NCI-H1694 (cell line): Measurements from ENCODE around the gene RAE1.

Source experiments
- DNase-seq: peaks from one replicate; lab custom pipeline; 2025; lab: John Stamatoyannopoulos, UW

Gene RAE1, protein sequence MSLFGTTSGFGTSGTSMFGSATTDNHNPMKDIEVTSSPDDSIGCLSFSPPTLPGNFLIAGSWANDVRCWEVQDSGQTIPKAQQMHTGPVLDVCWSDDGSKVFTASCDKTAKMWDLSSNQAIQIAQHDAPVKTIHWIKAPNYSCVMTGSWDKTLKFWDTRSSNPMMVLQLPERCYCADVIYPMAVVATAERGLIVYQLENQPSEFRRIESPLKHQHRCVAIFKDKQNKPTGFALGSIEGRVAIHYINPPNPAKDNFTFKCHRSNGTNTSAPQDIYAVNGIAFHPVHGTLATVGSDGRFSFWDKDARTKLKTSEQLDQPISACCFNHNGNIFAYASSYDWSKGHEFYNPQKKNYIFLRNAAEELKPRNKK

DNA sequence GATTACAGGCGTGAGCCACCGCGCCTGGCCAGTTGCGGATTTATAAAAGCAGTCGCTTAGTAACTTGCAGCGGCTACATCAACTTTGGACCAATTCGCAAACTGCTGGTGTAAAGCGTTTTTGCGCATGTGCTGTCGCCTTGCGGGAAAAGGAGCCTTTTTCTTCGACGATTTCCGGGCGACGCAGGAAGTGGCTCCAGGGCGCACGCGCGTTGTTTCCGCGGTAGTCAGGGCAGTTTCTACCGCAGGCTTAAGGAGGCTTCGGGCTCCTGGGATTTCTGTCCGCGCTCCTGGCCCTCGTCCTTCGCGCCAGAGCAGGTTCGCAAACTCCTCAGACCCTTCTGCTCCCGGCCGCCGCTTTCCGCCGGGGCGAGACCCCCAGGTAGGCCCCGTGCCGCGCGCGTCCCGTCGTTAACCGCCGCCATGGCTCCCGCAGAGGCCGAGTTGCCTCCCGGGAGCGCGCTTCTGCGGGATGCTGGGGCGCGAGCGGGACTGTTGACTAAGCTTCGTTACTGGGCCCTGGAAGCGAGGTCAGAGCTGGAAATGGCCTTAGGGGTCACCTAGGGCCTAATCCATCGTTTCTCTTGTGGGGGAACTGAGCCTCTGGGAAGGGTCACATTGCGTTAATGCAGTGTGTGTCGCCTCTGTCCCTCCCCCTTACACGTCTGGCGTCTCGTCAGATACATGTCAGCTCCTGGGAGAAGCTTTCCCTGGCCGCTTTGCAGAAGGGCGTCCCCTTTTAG lies at the start of gene RAE1:
Gene RAE1 (plus strand): TSS at position 214 of the 742 bp plus-strand sequence. CDS start 2,784 bp downstream, outside the sequence.
- DNase-seq = peak; percentile 61

DNA sequence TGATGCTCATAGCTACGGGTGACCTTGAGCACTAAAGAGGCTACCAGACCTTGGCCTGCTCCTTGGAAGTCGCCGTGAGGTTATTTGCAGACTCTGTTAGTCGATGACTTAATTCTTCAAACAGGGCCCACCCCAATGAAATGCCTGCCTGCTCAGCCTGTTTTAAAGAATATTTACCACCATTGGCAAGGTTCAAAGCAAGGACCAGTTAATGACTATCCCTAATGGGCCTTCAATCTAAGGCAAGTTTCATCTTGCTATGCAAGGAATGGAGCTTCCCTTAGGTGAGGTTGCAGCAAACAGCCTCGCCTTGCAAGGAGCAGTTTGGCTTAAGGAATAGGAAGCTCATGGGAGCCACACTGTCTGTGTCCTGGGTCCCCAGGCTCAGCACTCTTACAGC lies 44.3 kb upstream of the RAE1 start:
- no peak for DNase-seq

DNA sequence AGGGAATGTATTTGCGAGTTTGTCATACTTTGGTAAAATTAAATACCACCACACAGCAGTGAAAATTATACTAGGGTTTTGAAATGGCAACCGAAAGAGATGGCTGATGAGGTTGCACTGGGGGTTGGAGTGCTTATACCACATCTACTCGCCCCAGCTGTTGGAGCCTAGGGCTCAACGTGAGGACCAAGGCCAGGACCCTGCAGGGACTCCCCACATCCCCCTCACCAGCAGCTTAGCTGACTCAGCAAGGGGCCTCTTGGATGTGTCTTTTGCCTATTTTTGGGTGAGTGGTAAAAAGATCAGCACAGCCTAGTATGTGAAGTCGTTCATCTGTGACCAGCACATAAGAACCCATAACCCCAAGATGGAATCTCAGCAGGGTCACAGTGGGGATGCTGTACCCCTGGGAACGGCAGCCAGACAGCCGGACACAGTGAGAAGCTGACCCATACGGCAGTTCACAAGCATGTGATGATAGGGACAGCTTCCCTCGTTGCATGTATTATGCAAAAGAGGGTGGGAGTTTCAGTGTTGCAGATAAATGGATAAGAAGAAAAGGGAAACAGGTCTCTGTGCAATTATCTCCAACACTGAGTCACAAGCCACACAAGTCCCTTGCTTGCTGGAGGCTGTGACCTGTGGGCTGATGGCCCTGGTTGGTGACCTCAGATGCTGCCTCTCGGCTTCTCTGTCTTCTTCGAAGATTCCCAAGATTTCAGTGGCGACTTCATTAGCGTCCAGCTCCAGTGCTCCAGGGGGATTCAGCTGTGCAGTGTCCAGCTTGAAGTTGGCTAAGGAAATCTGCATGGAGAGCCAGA lies 42.4 kb upstream of the RAE1 start:
- DNase-seq = no peak

DNA sequence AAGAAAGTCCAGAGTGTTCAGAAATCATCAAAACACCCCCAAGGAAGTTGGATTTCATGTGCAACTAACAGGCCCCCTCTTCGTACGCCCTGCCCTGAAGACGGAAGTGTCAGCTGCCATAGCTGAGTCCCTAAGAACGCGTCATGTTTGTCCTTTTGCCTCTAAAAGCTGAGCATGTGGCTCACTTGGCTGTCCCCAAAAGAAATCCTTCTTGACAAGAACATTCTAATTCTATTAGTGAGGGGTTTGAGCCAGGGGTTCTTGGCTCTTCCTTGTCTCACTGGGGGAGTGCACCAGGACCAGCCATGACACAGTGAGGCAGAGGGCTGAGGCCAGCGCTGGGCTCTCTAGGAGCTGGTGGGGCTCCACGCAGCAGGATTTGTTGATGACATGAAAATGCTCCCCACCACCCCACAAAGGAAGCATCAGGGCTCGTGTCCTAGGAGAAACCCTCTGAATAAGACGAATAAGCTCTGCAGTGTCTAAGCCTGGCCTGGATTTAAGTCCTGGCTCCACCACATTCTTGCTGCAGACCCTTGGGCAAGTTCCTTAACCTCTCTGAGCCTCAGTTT lies 41.4 kb upstream of the RAE1 start:
- DNase-seq = no peak

DNA sequence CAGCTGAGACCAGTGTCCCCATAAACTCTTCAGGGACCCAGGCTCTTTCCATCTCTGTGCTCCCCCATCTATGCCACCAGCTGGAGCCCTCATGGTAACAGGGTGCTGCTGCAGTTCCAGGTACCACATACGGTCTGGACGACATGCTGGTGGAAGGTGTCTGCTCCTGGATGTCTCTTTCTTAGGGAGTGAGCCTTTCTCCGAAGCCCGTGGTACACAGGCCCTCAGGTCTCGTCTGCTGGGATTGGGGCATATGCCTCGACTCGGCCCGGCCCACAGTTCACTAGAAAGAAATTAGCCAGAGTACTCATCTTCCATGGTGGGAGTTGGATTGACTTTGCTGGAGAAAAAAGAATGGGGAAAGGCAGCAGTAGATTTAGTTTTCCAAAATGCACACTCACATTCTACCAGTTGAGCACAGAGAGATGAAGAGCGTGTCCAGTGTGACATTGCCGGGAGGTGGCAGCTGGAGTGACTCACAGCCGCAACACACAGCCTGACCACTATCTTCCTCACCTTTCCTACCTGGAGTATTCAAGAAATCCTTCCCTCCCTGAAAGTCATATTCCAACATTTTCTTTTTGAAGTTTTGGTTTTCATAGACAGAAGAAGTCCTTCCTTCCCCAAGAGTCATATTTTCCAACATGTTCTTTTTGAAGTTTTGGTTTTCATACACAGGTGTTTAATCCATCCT lies 40.1 kb upstream of the RAE1 start:
- no peak for DNase-seq

DNA sequence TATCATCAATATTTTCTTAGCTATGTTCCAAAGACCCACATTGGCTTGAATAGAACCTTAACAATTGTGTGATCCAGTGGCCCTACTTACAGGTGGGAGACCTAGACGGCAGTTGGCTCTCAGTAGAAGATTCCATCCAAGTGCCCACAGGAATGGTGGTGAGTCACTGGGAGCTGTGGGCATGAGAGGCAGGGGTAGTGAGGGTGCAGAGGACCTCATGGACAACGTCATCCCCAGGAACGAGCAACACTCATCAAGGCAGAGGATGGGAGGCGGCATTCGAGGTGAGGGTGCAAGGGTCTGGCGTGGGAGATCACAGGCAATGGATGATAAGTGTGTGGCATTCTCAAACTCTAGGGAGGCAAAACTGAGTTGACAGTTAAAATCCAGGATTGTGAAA lies 38.9 kb upstream of the RAE1 start:
- no peak for DNase-seq

DNA sequence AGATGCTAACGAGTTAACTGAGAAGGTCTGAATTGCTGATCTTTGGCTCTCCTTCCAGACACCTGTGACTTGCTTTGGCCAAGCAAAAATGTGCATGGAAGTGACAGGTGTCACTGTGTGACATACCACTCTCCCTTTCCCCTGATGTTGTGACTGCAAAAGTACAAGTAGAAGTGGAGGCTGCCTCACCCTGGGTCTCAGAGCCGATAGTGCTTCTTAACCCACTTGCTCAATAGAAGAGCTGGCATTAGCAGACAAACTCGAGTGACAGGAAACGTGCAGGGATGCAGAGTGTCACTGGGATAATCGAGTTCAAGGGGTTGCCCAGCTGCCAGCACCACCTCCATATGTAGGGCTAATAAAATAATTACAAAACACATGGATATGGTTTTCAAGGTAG lies 37.8 kb upstream of the RAE1 start:
- DNase-seq = no peak

DNA sequence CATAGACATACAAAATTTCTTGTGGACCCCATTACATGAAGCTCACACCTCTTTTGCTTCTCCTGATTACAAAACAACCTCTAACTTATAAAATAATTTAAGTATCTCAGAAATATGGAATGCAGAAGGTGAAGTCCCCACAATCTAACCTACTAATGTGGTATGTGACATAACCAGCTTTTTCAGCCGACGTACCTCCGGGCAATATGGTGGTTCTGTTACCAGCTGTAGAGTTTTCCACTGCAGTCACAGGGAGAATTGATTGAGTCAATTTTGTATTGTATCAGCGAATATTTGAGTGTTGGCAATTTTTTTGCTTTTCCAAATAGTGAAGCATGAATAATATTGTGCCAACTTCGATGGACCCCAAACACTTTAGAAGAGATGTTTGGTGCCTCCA lies 37.1 kb upstream of the RAE1 start:
- no peak for DNase-seq

DNA sequence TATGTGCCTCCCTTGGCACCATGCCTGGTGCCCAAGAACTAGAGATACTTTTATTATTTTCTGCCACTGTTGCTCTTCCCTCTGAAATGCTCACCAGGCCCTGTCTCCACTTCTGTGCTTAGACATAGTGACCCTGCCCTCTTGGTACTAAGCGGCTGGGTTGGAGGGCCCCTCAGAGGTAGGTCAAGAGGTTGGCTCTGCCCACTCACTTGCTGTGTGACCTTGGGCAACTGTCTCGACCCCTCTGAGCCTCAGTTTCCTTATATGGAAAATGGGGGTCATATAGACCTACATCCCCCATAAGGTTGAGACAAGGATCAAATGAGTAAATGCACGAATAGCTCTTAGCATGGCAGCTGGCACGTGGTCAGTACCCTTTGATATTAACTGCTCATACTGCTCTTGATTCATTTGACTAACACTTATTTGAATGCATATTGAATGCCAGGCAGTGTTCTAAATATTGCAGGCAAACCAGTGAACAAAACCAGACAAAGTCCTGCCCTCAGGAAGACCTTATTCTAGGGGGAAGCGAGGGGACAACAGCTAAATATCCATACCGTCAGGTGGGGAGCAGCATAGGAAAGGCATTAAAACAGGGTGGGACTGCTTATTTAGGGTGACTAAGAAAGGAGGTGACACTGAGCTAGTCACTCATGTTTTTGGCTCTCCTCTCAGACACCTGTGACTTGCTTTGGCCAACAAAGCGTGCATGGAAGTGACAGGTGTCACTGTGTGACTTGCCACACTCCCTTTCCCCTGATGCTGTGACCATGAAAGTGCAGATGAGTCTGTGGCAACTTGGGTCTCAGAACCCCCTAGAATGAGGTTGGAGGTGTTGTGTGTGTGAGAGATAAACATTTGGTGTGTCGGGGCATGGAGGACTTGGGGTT lies 35.7 kb upstream of the RAE1 start:
- no peak for DNase-seq

DNA sequence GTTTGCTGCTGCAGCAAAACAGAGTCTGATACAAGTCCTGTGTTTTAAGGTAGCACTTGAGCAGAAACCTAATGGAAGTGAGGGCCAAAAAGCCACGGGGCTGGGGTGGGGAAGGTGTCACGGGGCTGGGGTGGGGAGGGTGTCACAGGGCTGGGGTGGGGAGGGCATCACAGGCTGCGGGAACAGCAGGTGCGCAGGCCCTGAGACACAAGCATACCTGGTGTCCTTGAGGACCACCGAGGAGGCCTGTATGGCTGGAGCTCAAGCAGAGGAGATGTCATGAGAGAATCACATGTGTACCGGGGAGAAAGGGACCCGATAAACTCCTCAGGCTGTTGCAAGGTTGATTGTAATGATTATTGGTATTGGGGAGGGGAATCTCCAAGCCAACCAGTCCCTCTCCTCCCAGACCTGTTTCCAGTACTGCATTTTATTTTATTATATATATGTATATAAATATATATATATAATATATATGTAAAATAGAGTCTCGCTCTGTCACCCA lies 35.0 kb upstream of the RAE1 start:
- DNase-seq = no peak

DNA sequence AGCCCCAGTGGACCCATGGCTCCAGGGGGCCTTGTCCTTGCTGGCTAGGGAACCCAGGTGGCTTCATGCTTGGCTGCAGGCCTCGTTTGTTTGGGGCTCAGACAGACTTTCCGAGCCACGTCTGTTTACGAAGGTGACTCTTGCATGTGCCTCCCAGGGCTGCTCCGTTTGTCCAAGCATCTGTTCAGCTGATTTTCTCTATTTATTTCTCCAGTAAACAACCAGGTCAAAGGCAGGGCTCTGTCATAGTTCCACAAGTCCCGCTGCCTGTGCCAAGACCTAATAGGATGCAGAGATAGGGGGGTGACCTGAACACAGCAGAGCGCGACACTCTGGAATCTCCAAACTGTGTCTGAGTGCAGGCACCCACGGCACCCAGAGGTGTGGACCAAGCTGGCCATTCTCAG lies 34.3 kb upstream of the RAE1 start:
- DNase-seq = no peak

DNA sequence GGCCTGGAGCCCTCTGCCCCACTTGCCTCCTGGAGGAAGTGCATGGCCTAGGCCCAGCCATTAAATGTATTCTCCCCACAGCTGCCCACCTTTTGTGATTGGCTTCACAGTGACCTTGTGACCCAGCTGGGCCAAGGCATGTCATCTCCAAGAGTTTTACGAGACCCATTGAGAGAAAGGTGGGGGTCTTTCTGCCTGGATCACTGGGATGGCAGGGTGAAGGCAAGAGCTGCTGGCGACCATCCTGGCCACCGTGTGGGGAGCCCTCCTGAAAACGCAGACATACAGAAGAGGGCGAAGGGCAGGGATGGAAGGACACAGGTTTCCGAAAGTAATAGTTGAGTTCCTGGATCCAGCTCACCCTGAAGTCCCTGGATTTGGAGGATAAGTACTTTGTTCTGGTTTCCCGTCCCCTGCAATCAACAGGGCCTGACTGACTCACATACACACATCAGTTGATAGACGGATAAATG lies 33.7 kb upstream of the RAE1 start:
- no peak for DNase-seq

DNA sequence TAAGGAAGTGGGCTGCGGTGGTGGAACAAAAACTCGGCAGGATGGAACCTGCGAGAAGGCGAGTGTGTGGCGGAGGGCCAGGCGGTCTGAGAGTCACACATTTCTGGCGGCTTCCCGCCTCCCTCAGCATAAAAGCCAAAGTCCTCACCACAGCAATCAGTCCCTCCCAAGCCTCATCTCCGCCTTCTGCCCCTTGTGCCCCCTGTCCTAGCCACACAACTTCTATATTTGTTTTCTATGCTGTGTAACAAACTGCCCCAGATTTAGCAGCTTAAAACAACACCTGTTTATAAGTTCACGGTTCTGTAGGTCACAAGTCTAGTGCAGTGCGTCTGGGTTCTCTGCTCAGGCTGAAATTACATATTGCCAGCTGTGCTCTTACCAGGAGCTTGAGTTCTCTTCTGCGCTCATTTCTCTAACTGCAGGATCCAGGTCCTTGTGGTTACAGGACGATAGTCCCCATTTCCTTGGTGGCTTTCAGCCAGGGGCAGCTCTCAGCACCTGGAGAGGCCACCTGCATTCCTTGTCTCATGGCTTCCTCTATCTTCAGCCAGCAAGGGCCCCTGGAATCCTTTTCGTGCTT lies 33.2 kb upstream of the RAE1 start:
- no peak for DNase-seq

DNA sequence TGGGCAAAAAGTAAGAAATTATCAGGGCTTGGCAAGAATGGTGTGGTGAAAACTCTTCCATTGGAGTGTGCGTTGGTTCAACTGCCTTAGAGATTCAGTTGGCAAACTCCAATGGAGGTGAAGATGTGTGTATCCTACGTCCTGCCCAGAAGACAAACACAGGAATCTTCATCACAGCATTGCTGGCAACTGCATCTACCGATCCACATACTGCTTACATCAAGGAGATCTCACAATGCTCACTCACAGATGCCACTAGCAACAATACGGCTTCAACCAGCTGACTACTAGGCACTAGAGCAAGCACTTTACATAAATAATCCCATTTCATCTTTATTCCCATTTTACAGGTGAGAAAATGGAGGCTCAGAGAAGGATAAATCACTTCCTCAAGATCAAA lies 31.5 kb upstream of the RAE1 start:
- DNase-seq = no peak

DNA sequence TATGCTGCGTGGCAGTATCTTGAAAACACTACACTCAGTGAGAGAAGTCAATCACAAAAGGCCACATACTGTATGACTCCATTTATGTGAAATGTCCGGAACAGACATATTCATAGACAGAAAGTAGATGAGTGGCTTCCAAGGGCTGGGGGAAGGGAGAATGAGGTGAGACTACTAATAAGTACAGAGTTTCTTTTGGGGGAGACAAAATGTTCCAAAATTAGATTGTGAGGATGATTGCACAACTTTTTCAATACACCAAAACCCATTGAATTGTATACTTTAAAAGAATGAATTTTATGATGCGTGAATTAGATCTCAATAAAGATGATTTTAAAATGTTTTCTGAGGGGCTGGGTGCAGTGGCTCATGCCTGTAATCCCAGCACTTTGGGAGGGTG lies 30.7 kb upstream of the RAE1 start:
- no peak for DNase-seq

DNA sequence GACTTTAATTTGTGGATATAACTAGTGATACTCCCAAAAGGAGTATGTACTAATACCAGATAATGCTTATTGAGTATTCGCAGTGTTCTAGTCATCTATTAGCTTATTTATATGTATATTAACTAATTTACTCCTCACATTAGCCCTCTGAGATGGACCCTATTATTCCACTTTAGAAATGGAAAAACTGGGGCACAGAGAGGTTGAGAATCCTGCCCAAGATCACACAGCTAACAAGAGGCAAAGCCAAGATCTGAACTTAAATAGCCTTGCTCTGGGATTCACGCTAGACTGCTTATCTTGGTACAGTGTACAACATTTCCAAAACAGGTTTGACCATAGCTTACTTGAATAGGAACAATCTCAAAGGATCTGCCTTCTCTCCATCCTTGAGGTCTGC lies 29.9 kb upstream of the RAE1 start:
- DNase-seq = no peak

DNA sequence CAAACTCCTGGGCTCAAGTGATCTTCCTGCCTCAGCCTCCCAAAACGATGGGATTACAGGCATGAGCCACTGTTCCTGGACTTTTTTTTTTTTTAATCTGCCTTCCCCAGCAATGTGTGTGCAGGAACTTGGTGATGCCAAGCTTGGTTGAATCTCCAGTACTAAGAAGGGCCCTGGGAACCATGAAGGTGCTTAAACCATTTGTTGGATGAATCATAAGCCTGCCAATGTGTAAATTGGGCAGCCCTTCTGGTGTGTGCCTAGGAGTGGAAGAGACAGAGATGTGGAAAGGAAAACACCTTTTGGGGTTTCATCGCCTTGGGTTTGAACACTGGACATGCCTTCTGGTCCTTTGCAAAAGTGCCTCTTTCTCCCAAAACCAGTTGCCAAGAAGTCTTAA lies 28.6 kb upstream of the RAE1 start:
- DNase-seq = no peak

DNA sequence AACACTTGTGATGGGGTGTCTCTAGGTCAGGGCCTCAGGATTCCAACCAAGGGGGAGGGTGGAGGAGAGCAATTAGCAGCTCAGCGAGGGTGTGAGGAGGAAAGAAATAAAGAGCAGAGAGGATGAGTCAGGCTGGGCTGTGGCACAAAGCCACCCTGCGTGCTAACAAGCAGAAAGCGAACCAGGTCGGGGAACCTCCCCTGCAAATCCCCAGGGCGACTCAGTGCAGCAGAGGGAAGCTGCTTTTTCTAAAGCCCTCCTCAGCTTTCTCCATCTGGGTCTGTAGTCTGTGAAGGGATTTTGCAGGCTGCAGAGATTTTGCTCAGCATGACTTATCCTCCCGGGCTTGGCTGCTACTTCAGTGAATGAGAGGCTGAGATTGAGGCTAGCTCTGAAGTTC lies 28.0 kb upstream of the RAE1 start:
- DNase-seq = no peak

DNA sequence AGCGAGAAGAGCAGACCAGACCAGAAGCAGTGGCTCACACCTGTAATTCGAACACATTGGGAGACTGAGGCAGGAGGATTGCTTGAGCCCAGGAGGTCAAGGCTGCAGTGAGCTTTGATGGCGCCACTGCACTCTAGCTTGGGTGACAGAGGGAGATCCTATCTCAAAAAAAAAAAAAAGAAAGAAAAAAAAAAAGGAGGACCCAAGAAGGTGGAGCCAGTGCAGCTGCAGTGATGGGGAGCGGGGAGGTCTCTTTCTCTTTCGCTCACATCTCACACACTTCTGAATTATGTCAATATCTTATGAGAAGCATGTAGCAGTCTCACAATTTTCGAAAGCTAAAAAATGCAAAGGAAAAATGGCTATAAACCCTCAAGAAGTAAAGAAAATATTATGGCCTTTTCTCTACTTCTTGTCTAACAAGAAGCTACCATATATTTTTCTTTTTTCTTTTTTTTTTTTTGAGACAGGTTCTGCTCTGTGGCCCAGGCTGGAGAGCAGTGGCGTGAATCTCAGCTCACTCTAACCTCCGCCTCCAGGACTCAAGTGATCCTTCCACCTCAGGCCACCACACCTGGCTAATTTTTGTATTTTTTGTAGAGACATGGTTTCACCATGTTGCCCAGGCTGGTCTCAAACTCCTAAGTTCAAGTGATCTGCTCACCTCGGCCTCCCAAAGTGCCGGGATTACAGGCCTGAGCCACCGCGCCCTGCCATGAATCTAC lies 25.3 kb upstream of the RAE1 start:
- DNase-seq = no peak
